ENCODE measurements around the gene KLRK1.

- no peak for TF ChIP-seq YY1 (tag by site-specific recombination; IDR thresholded peaks at IDR 0.05)
- TF ChIP-seq ZNF140 (tag by site-specific recombination; IDR thresholded peaks at IDR 0.05) = no peak
- no peak for TF ChIP-seq KLF10 (tag by site-specific recombination; IDR thresholded peaks at IDR 0.05)
- no peak for TF ChIP-seq ZNF311 (tag by site-specific recombination; IDR thresholded peaks at IDR 0.05; ENCODE audit: borderline replicate concordance)
- TF ChIP-seq, protein P1, sequence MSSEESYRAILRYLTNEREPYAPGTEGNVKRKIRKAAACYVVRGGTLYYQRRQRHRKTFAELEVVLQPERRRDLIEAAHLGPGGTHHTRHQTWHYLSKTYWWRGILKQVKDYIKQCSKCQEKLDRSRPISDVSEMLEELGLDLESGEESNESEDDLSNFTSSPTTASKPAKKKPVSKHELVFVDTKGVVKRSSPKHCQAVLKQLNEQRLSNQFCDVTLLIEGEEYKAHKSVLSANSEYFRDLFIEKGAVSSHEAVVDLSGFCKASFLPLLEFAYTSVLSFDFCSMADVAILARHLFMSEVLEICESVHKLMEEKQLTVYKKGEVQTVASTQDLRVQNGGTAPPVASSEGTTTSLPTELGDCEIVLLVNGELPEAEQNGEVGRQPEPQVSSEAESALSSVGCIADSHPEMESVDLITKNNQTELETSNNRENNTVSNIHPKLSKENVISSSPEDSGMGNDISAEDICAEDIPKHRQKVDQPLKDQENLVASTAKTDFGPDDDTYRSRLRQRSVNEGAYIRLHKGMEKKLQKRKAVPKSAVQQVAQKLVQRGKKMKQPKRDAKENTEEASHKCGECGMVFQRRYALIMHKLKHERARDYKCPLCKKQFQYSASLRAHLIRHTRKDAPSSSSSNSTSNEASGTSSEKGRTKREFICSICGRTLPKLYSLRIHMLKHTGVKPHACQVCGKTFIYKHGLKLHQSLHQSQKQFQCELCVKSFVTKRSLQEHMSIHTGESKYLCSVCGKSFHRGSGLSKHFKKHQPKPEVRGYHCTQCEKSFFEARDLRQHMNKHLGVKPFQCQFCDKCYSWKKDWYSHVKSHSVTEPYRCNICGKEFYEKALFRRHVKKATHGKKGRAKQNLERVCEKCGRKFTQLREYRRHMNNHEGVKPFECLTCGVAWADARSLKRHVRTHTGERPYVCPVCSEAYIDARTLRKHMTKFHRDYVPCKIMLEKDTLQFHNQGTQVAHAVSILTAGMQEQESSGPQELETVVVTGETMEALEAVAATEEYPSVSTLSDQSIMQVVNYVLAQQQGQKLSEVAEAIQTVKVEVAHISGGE (tag by site-specific recombination; conservative IDR thresholded peaks at IDR 0.05; ENCODE audit: low read depth) = no peak
- TF ChIP-seq ZNF302 (tag by site-specific recombination; IDR thresholded peaks at IDR 0.05; ENCODE audit: low read depth) = no peak
- no peak for TF ChIP-seq CTCF (tag by site-specific recombination; IDR thresholded peaks at IDR 0.05)
- TF ChIP-seq ZBTB17 (tag by site-specific recombination; IDR thresholded peaks at IDR 0.05) = no peak
- no peak for TF ChIP-seq ZNF24 (tag by site-specific recombination; IDR thresholded peaks at IDR 0.05)
Observed at GRCh38 chr12:10362325-10362724, 27.5 kb downstream of the KLRK1 start.

Data from HEK293 (cell line).